ENCODE measurements around the gene CORO6. TPM values are rescaled to one million over a fixed set of nuclear protein-coding genes. Genes with fewer than 3 reads are reported as not detected.

Gene CORO6
- polyA plus RNA-seq, 1 donor from 2014 or later = 4.3 TPM

DNA sequence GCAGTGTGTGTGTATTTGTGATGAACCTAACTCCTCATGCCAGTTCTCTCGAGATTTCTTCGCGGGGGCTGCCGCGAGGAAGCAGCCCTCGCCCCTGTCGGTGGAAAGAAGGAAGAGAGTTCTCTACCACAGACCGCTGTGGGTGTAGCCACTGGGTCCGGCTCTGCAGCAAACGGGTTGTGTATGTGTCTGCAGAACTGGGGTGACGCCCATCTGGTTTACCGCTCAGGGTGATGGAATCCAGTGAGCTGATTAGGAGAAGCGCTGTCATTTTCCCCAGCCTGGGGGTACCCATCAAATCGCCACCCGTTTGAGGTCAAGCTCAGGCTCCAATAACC, 7.7 kb downstream of the CORO6 start:
- H3K36me3 ChIP-seq (ENCODE audit: insufficient read depth, low read length) = no peaks in the 10 kb centered on the region
- TF ChIP-seq POLR2AphosphoS5 (IDR thresholded peaks at IDR 0.05) (no peak), SMC3 (conservative IDR thresholded peaks at IDR 0.05; ENCODE audit: poor library complexity) (no peak), EP300 (conservative IDR thresholded peaks at IDR 0.05; ENCODE audit: poor library complexity, severe bottlenecking) (no peak), RAD21 (conservative IDR thresholded peaks at IDR 0.05) (no peak), MXI1 (conservative IDR thresholded peaks at IDR 0.05; ENCODE audit: poor library complexity, severe bottlenecking) (no peak), TAF1 (IDR thresholded peaks at IDR 0.05; ENCODE audit: low read depth) (no peak), EZH2 (IDR thresholded peaks at IDR 0.05; ENCODE audit: borderline replicate concordance, insufficient read depth, low read length, poor library complexity, severe bottlenecking) (no peak)
- TF ChIP-seq, protein P1, sequence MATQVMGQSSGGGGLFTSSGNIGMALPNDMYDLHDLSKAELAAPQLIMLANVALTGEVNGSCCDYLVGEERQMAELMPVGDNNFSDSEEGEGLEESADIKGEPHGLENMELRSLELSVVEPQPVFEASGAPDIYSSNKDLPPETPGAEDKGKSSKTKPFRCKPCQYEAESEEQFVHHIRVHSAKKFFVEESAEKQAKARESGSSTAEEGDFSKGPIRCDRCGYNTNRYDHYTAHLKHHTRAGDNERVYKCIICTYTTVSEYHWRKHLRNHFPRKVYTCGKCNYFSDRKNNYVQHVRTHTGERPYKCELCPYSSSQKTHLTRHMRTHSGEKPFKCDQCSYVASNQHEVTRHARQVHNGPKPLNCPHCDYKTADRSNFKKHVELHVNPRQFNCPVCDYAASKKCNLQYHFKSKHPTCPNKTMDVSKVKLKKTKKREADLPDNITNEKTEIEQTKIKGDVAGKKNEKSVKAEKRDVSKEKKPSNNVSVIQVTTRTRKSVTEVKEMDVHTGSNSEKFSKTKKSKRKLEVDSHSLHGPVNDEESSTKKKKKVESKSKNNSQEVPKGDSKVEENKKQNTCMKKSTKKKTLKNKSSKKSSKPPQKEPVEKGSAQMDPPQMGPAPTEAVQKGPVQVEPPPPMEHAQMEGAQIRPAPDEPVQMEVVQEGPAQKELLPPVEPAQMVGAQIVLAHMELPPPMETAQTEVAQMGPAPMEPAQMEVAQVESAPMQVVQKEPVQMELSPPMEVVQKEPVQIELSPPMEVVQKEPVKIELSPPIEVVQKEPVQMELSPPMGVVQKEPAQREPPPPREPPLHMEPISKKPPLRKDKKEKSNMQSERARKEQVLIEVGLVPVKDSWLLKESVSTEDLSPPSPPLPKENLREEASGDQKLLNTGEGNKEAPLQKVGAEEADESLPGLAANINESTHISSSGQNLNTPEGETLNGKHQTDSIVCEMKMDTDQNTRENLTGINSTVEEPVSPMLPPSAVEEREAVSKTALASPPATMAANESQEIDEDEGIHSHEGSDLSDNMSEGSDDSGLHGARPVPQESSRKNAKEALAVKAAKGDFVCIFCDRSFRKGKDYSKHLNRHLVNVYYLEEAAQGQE (IDR thresholded peaks at IDR 0.05; ENCODE audit: borderline replicate concordance) = no peak
- TF ChIP-seq, protein P2, sequence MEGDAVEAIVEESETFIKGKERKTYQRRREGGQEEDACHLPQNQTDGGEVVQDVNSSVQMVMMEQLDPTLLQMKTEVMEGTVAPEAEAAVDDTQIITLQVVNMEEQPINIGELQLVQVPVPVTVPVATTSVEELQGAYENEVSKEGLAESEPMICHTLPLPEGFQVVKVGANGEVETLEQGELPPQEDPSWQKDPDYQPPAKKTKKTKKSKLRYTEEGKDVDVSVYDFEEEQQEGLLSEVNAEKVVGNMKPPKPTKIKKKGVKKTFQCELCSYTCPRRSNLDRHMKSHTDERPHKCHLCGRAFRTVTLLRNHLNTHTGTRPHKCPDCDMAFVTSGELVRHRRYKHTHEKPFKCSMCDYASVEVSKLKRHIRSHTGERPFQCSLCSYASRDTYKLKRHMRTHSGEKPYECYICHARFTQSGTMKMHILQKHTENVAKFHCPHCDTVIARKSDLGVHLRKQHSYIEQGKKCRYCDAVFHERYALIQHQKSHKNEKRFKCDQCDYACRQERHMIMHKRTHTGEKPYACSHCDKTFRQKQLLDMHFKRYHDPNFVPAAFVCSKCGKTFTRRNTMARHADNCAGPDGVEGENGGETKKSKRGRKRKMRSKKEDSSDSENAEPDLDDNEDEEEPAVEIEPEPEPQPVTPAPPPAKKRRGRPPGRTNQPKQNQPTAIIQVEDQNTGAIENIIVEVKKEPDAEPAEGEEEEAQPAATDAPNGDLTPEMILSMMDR (IDR thresholded peaks at IDR 0.05; ENCODE audit: poor library complexity, severe bottlenecking) = no peak
- no peaks in the 10 kb centered on the region for H3K9me2 ChIP-seq (ENCODE audit: insufficient read depth, low read length)
- H4K20me1 ChIP-seq (ENCODE audit: insufficient read depth) = no peaks in the 10 kb centered on the region
- H3K27ac ChIP-seq (ENCODE audit: low read length) = no peak overlapping the region
- H3K9me3 ChIP-seq (ENCODE audit: low read length) = peaks cover 4% of the 10 kb centered on the region
- no peak overlapping the region for H3K4me3 ChIP-seq (ENCODE audit: low read length)
- no peak overlapping the region for H2AFZ ChIP-seq (ENCODE audit: low read depth, low read length)
- H3K9ac ChIP-seq (ENCODE audit: low read length) = no peak overlapping the region
- H3K27me3 ChIP-seq (ENCODE audit: insufficient read depth, low read depth, low read length) = peaks cover 51% of the 10 kb centered on the region
- H3F3A ChIP-seq (ENCODE audit: insufficient read depth, low read length, poor library complexity, severe bottlenecking) = no peaks in the 10 kb centered on the region
- H3K4me2 ChIP-seq (ENCODE audit: low read length) = no peak overlapping the region
- no peaks in the 10 kb centered on the region for H3K79me2 ChIP-seq (replicated peaks; ENCODE audit: insufficient read depth, low read length)

DNA sequence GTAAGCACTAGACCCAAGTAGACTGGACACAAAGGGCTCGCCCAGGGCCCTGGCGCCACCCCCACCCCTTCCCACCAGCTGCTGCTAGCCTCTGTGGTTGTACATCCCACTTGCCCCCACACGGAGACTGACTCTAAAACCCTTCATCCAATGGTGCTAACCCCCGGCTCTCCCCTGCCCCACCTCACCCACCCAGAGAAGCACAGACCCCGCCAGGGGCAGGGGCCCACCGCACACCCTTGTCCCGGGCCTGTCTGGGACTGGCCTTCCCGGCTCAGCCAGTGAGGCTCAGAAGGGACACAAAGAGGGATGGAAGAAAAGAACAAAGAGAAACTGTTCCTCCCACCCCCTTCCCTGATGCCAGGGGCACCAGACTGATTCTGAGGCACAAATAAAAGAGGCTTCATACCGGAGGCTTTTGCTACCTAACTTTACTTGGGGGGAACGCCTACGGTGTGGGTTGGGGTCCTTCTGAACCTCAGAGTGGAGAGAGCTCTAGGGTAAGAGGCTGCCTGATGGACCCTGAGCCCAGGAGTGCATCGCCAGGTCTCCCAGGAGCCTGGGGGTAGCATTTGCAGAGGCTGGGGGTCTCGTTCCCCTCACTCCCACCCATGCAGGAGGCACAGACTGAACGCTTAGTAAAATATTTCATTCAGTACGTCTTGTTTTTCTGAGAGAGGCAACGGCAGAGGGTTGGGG, 8.2 kb downstream of the CORO6 start:
- Histone ChIP-seq H3K9ac (ENCODE audit: low read length) (no peak overlapping the region), H3K4me2 (ENCODE audit: low read length) (no peak overlapping the region), H3F3A (ENCODE audit: insufficient read depth, low read length, poor library complexity, severe bottlenecking) (no peaks in the 10 kb centered on the region), H4K20me1 (ENCODE audit: insufficient read depth) (no peaks in the 10 kb centered on the region), H3K79me2 (replicated peaks; ENCODE audit: insufficient read depth, low read length) (no peaks in the 10 kb centered on the region), H3K36me3 (ENCODE audit: insufficient read depth, low read length) (peaks cover under 1% of the 10 kb centered on the region), H3K27ac (ENCODE audit: low read length) (no peak overlapping the region), H2AFZ (ENCODE audit: low read depth, low read length) (no peak overlapping the region), H3K9me3 (ENCODE audit: low read length) (peaks cover 4% of the 10 kb centered on the region), H3K9me2 (ENCODE audit: insufficient read depth, low read length) (no peaks in the 10 kb centered on the region), H3K27me3 (ENCODE audit: insufficient read depth, low read depth, low read length) (peaks cover 48% of the 10 kb centered on the region), H3K4me3 (ENCODE audit: low read length) (no peak overlapping the region)
- no peak for TF ChIP-seq EP300 (conservative IDR thresholded peaks at IDR 0.05; ENCODE audit: poor library complexity, severe bottlenecking)

All from neural cell (in vitro differentiated cells).